D341Med (cell line): ENCODE measurements around the gene BNIP2.
A peak's percentile ranks its signal among the peaks of the same experiment; 100 is the strongest.

Experiments
- DNase-seq: peaks from one replicate; pipeline ENCODE4 v3.0.0; 2012; ENCODE audit warnings: low spot score

BNIP2 gene

GRCh38 chr15:59636184-59636583 lies 52.9 kb downstream of the BNIP2 start:
- no peak for DNase-seq

GRCh38 chr15:59632714-59633113 lies 56.4 kb downstream of the BNIP2 start:
- peak; percentile 44 for DNase-seq

- DNase-seq: peak; percentile 71
Observed at GRCh38 chr15:59622289-59622688, 66.8 kb downstream of the BNIP2 start.

- no peak for DNase-seq
Observed at GRCh38 chr15:59618406-59618805, 70.7 kb downstream of the BNIP2 start.

GRCh38 chr15:59616379-59616778 lies 72.7 kb downstream of the BNIP2 start:
- DNase-seq: no peak

DNA sequence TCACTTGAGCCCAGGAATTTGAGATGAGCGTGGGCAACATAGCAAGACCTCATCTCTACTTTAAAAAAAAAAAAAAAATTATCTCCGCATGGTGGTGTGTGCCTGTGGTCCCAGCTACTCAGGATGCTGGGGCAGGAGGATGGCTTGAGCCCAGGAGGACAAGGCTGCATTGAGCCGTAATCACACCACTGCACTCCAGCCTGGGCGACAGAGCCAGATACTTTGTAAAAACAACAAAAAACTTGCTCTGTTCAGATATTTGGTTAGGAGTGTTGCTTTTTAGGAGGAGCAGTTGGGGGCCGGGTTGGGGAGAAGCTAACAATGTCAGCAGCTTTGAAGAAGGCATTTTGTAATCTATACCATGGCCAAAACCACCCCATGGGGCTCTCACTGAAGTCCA lies 73.5 kb downstream of the BNIP2 start:
- DNase-seq: no peak

DNA sequence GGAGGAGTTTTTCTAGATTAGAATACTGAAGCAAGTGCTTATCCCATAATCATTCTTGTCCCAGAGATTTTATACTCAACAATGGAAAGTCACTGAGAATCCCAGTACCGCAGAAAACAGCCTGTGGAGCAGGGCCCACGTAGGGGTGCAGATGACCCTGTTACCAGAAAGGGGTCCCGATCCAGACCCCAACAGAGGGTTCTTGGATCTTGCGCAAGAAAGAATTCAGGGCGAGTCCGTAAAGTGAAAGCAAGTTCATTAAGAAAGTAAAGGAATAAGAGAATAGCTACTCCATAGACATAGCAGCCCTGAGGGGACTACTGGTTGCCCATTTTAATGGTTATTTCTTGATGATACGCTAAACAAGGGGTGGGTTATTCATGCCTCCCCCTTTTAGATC lies 75.0 kb downstream of the BNIP2 start:
- no peak for DNase-seq

DNA sequence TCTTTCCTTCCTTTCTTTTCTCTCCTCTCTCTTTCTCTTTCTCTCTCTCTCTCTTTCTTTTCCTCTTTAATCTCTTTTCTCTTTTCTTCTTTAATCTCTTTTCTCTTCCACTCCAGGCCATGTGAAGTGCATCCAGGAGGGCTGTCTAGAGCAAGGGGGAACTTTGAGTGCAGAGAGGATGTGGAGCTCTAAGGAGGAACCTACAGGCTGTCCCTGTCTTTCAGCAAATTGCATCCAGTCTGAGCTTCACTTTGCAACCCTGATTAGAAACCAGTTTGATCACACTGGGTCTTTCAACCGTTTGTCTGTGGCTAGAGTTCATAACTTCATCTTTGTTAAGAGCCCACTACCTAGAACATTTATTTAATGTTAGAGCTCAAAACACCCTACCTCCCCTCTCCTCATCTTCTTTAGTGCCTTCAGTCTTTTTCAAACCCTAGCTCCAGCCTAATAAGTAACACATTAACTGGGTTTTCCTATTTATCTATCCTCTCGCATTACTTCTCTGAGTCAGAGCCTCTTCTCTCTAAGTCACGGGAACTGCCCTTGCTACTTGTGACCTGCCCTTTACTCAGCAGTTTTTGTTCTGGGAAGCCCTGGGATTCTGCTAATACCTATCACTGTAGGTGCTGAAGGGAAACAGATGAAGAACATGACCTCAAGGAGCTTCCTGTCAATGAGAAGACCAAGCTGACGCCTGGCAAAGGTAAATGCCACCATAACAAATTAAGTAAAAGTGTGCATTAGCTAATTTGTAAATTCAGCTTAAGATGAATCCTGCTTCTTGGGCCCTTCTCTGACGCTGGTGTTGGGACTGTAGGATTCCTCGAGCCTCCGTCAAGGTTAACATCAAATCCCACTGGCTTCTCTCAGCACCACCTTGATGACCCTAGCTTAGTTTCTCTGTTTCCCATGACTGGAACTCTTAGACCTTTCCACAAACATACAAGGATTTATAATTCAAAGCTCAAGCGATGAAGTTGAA lies 77.6 kb downstream of the BNIP2 start, which contains the start of gene GCNT3:
TSS of gene GCNT3 (plus strand) at position 508 of the 985 bp plus-strand sequence. CDS start 6,456 bp downstream, outside the sequence.
- DNase-seq: no peak

GRCh38 chr15:59609730-59610712 lies 79.1 kb downstream of the BNIP2 start:
- no peak for DNase-seq
